ENCODE results near the gene HAUS1.
"Not testable (repeated sequence)": the region's sequence is repeated elsewhere in the genome, so short reads cannot be mapped to it uniquely, and the experiment has no call there.

HAUS1 gene

GRCh38 chr18:46158499-46158898 lies 54.3 kb downstream of the HAUS1 start:
- DNase-seq, result peak; percentile 48

DNA sequence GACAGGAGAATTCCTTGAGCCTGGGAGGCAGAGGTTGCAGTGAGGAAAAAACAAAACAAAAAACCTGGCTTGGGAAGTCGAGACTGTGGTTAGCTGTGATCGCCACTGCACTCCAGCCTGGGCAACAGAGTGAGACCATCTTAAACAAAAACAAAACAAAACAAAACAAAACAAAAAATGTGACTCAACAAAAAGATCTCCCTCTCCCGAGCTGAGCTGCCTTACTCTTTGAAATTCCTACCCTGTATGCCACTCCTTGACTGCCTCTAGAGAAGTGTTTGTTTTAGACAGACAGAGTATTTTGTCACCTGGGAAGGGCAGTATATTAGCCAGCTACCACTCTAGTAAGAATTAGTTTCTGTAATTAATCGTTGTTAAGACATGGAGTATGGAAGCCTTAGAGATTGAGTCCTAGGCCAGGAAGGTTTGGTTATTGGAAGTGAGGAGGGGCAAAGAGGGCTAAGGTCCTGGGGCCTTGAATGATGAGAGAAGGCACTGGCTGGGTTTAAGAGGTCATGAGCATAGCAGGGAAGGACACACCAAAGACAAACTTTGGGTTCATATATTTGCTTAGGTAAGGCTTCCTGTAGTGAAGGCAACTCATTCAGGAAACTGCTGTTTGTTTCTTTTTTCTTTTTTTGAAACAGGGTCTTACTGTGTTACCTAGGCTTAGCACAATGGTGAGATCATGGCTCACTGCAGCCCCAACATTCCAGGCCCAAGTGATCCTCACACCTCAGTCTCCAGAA lies 56.0 kb downstream of the HAUS1 start:
- peak; percentile 53 for DNase-seq

DNA sequence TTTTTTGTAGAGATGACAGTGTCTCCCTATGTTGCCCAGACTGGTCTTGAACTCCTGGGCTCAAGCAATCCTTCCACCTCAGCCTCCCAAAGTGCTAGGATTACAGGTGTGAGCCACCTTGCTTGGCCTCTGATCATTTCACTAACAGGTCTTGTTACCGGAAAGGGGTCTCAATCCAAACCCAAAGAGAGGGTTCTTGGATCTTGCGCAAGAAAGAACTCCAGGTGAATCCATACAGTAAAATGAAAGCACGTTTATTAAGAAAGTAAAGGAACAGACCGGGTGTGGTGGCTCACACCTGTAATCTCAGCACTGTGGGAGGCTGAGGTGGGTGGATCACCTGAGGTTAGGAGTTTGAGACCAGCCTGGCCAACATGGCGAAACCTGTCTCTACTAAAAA lies 56.7 kb downstream of the HAUS1 start:
- DNase-seq, result not testable (repeated sequence)

GRCh38 chr18:46161703-46162396 lies 57.7 kb downstream of the HAUS1 start:
- no peak for DNase-seq

GRCh38 chr18:46163091-46163490 lies 58.9 kb downstream of the HAUS1 start:
- no peak for DNase-seq

DNA sequence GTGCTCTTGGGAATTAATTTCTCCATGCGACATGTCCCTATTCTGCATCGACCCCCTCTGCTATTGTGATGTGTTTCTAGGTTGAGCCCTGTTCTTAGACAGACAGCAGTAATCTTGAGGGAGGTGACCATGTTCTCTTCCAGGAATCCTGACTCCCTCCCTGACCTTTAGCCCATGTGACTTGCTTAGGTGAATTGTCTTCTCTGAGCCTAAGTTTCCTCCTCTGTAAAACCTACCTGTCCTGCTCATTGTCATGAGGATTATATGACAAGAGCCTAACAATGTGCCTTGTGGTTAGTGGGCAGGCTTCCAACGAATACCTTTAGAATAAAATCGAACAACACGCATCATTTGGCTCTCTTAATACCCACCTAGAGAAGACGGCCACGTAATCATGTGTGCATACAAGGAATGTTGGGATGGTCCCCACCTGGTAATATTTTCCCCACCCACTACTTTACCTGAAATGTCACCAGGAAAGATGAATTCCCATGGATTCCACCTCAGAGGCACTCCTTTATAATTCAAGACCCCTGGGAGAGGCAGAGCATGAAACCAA lies 59.8 kb downstream of the HAUS1 start:
- DNase-seq, result no peak

- not testable (repeated sequence) for DNase-seq
Measured at GRCh38 chr18:46164502-46164901, 60.3 kb downstream of the HAUS1 start.

GRCh38 chr18:46164920-46165319 lies 60.7 kb downstream of the HAUS1 start:
- DNase-seq, result no peak

GRCh38 chr18:46166261-46166970 lies 62.2 kb downstream of the HAUS1 start:
- no peak for DNase-seq

DNA sequence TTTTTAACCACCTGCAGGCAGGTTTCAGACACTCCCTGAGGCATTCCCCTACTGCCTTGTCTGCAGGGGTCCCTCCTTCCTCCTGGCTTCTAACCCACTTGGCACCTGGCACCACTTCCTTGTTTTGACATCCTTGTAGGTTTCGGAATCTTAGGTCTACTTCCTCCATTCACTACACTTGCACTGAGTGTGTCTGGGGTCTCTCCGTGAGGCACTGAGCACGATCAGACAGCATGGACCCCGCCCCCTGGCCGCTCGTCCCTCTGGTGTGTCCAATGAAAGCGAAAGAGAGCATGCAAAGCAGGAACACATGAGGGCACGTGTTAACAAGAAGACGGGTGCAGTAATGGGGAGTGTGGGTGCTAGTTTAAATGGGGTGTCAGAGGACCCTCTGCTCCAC lies 63.8 kb downstream of the HAUS1 start:
- DNase-seq, result no peak

- DNase-seq, result peak; percentile 82
Measured at GRCh38 chr18:46169464-46169941, 65.3 kb downstream of the HAUS1 start.

DNA sequence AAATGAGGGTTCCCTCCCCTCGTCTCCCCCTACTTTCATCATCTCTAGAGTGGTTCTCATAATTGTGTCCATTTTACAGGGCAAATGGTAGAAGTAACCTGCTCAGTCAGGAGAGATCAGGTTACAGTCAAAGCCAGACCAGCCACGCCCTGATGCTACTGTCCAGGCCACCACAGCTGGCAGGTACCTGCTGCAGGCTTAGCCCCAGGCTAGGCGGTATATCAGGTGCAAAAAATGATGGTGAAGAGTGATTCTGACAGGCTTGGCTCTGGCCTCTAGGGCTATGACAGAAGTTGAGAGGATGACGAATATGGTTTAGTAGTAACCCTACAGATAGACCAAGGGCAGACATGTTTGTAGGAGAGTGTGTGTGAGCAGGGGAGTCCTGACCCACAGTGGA lies 67.1 kb downstream of the HAUS1 start:
- no peak for DNase-seq

DNA sequence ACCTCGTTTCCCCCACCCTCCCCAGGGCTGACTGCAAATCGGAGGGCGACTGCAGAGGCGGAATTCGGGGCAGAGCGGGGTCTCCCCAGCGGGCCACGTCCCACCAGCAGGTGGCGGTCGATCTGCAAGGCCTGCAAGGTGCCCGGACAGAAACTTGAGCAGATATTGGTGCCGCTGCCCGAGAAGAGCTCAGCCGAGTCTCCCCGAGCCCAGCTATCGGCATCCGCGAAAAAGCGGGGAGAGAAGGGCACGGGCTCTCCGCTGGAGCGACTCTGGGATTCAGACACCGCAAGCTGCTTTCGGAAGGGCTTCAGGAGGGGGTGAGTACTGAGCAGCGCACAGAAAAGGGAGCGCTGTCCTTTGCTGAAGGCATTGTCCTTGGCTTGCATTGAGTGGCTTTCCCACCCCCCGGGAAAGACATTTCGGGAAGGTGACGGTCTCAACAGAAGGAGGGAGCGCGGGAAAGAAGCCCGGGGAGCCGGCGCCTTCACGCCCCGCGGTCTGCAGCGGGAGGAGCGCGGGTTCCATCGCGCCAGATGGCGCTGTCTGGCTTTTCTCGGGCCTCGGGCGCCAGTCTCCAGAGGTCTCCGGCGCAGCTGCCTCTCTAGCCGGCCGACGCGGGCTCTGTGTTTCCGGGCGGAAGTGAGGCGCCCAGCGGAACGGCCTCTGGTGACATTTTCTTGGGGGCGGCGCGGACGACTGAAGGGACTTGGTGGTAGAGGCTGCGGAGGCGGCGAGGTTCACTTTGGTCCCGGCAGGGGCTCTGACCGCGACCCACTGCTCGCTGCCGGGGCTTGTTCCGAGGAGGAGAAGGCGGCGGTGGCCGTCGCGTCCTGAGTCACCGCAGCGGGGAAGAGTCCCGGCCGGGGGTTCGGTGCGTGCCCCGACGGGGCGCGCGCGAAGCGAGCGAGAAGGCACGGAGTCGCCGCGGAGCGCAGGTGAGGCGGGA lies 69.5 kb downstream of the HAUS1 start:
- peak; percentile 95 for DNase-seq

DNA sequence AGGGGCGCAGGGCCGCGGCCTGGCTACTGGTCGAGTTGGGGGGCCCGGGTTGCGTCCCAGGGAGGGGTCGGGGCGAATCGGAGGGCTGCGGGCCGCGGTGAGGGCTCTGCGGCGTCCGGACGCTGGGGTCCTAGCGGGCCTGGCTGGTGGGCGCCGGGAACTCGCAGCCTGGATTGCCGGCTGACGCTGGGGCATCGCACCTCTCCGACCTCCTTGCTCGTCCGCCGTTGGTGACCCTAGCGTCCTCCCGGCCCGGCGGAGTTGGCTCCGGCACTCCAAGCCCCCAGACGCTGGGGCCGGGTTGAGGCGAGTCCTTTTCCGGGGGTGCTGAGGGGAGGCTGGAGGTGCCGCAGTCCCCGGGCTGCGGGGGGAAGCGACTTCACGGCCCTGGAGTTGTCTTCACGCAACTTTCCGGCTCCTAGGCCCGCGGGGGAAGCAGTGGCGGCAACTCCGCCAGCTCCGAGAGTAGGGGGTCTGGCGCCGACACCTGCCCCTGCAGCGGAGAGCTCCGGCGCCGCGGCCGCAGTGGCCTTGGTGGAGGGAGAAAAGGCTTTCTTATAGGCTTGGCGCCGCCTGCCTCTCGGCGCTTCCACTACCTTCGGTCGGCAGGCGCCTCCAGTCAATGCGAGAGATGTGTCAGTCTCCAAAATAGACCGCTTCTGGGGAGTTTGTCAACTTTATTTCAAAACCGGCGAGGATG lies 70.3 kb downstream of the HAUS1 start:
- DNase-seq, result peak; percentile 33

DNA sequence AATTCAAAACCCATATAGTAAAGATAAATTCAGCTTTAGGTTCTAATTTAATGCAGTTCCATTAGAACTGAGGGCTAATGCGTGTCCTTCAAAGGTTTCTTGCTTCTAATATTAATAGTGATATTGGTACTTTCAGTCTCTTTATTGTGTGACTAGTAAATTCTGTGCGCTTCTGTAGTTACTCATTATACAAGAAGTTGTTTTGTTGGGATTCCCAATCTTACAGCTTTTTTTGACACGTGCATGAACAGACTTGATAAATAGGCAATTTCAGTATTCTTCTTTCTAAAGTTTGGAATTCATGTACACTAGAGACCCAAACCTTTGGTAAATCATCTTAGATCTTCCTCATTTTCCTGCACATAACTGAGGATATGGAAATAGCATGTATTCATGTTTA lies 71.8 kb downstream of the HAUS1 start:
- no peak for DNase-seq

Data from fibroblast of skin of back (primary cell).